HG02623 (cell line): ENCODE measurements around the gene RAD51.

Experiments
- ATAC-seq: cut with Tn5 transposase; IDR thresholded peaks from one replicate; pipeline ENCODE4 v1.9.1; 2021; ENCODE audit warnings: moderate library complexity; ENCODE audit not compliant: unreplicated experiment

RAD51 gene

DNA sequence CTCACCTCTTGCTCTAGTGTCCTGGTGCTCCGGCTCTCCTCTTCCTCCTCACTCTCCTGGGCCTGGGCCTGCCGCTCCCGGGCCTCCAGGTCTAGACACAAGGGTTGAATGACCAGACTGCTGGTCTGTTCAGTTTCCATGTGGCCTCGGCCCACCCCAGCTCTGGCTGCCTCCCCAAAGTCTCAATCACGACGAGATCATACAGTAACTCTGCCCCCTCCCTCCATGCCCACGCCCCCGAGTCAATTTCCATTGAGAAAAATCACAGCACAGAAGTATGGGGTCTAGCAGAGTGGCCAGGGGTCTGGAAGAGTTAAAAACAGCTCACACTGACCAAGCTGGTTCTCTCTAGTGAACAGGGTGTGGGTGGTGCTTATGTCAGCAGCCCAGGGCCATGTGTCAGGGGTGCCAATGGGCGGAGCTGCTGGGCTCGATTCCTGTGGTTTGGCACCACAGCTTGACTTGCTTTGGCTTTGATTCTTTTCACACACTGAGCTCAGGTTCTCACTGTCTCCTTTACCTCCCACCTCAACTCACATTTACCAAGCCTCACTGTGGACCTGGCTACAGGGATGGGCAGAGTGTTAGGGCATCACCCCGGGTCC, 81.7 kb downstream of the RAD51 start:
- no peak for ATAC-seq
